Renal pelvis (tissue), 4 donors: ENCODE results near the gene CCDC57. TPM values are rescaled to one million over a fixed set of nuclear protein-coding genes. Genes with fewer than 3 reads are reported as not detected.

Experiments used
- DNase-seq: peaks from one replicate; pipeline ENCODE4 v3.0.0-alpha.2; 2013
- polyA plus RNA-seq, 3 donors: library from polyadenylated mRNA; unstranded; fragments of 120-200 nt; gene quantifications; one replicate each; pipeline ENCODE4 v1.2.1, GENCODE V29; 2013; ENCODE audit not compliant: insufficient read length in 3 of 3

The CCDC57 gene
- polyA plus RNA-seq, 3 donors: 50.9 to 98.3 (median 89.0) TPM

DNA sequence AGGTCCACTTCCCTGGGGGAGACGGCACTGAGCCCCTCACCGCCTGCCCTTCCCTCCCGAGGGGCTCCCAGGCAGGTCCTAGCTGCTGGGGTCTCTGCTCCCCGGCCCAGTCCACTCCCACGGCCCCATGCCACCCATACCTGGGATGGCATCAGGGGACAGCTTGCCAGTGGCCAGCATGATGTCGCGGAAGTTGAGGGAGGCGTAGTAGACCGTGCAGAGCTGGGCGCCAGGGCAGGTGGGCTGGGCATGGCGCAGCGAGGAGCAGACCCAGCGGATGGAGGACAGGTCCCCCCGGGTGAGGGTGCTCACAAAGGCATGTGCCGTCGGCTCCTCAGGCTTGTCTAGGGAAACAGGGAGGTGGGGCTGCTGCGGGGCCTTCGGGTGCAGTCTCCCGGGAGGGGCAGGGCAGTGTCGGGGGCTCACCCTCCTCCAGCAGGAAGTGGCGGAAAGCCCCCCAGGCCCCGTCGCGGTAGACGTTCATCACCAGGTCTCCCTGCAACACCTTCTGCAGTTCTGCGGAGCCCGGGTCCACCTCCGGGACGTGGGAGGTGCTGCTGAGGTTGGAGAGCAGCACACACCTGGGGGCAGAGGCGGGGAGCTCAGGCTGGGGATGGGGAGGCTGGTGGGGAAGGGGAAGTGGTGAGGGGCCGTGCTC is 128.1 kb downstream of the CCDC57 start:
- no peak for DNase-seq

DNA sequence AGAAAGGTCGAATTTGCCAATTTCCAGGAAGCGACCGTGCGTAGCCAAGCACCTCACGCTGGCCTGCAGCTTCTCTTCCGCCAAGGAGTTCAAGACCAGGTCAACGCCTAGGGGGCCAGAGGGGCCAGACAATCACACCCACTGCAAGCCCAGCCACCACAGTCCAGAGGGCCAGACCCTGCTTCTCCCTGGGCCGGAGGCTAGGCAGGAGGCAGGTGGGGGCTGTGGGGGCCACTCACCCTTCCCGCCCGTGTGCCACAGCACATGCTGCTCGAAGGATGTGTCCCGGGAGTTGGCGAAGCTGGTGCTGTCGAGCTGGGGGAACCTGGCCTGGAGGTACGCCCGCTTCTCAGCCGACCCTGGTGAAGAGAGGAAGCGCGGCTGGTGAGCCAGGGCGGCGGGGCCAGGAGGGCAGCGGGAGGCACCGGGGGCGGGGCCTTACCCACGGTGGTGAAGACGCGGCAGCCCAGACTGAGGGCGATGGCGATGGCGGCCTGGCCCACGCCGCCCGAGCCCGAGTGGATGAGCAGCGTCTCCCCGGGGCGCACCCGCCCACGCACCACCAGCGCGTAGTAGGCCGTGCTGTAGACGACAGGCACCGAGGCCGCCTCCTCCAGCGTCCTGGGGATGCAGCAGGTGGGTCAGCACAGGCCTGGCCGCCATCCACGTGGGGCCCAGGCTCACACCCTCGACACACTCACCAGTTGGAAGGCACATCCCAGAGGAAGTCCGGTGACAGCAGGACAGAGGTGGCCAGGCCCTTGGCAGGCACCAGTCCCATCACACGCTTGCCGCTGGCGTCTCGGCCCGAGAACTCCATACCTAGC is 128.9 kb downstream of the CCDC57 start:
- DNase-seq: no peak

DNA sequence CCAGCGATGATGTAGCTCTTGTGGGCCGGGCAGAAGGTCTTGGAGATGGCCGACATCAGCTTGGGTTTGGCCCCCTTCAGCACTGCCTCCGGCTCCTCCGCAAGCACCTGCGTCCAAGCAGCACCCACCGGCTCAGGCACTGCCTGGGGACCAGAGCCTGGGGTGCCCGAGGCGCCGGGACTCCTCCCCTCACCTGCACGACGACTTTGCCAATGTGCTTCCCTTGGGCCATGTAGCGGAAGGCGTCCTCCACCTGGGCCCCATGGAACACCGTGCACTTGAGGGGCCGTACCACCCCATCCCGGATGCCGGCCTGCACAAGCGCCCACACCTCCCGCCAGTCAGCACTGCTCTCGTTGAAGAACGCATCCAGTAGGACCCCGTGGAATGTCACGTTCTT is 129.6 kb downstream of the CCDC57 start:
- no peak for DNase-seq

GRCh38 chr17:82082456-82082855 is 130.2 kb downstream of the CCDC57 start:
- no peak for DNase-seq

- no peak for DNase-seq
These were observed 130.7 kb downstream of the CCDC57 start for GRCh38 chr17:82081966-82082365.

DNA sequence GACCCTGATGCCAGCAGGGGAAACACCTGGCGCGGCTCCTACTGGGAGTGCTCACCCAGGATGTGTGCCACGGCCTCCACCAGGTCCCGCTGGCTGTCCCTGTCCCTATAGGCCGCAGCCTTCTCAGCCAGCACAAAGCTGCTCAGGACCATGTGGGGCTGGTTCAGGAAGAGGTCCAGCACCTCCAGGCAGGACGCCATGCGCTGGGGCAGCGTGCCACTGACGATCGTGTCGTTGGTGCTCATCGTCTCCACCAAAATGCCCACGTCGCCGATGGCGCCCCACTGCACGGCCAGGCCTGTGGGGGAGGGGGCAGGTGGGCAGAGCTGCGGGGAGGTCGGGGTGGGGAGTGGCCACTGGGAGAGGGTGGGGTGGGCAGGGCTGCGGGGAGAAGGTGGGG is 131.1 kb downstream of the CCDC57 start:
- DNase-seq: no peak

DNA sequence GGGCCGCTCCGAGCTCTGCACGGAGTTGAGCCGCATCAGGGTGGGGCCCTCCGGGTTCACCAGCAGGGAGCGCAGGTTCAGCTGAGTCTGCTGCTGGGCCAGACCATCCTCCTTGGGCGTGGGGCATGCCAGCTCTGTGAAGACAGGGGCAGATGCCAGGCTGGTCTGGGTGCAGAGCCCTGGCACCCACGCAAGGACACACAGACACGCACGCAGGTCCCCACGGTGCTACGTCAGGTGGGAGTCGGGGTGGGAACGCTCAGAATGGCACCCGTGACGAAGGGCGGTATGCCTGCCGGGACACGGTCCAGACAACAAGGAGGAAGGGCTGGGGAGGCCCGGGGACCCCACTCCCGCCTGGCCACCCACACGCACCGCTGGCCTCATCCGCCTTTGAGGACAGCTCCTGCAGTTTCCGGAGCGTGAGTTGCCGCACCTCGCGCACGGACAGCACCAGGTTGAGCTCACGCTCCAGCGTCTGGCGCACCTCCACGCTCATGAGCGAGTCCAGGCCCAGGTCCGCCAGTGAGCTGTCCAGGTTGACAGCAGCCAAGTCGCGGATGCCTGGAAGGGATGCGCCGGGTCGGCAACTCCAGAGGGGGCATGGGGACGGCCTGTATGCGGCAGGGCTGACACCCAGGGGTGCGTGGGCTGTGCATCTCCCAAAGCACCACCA is 131.7 kb downstream of the CCDC57 start:
- no peak for DNase-seq

DNA sequence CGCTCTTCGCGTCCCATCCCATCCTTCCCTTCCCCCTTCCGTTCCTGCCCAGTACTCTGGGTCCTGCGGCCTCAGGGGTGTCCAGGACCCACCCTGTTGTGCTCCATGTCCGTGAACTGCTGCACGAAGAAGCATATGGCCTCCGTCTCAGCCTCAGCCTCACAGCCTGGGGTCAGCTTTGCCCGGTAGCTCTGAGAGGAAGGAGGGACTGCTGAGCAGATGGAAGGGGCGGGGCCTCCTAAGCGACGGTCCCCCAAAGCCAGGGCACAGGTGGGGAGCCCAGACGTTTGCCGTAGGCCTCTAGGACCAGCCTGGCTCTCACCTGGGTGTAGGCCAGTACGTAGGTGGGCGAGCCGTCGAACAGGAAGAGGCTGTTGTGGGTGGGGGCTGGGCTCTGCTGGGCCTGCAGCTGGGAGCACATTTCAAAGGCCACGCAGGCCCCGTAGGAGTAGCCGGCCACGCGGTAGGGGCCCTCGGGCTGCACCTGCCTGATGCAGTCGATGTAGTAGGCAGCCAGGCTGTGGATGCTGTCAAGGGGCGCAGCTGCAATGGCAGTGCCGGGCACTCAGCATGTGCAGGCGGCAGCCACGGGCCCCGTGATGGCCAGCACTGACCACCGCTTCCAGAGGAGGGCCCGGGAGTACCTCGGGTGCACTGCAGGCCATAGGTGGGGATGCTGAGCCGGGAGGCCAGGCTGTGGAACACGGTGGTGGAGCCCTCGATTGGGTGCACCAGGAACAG is 132.4 kb downstream of the CCDC57 start:
- no peak for DNase-seq

GRCh38 chr17:82079001-82079677 is 133.5 kb downstream of the CCDC57 start:
- DNase-seq: no peak

- no peak for DNase-seq
These were observed 134.2 kb downstream of the CCDC57 start for GRCh38 chr17:82078433-82078832.

DNA sequence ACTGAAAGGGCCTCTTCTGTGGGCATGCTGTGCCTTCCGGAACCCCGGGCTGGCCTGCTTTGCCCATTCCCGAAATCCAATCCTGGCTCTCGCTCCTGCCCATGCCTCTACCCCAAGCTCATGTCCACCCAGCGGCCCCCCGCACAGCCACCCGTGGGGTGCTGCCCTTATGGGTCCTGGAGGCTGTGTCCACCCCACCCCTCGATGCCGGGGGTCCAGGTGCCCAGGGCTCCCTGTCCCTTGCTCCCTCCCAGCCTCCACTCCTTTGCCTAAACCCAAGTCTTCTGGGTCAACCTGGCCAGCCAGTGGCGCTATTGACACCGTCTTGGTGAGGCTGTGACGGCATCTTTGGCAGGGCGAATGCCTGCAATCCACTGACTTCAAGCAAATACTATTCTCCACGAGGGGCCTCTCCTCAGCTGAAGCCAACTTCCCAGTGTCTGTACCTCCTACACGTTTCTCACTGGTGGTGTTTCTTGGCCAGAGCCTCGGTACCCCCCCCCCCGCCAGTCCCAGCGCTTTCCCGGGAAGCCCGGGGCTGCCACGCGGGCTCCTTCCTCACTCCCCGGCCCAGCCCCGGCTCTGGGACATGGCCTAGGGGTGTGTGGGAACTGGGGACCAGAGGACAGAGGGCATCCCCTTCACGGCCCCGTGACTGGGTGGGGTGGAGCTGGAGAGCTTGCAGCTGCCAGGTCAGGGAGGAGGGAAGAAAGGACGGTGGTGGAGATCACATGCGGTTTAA is 134.9 kb downstream of the CCDC57 start:
- DNase-seq: no peak

DNA sequence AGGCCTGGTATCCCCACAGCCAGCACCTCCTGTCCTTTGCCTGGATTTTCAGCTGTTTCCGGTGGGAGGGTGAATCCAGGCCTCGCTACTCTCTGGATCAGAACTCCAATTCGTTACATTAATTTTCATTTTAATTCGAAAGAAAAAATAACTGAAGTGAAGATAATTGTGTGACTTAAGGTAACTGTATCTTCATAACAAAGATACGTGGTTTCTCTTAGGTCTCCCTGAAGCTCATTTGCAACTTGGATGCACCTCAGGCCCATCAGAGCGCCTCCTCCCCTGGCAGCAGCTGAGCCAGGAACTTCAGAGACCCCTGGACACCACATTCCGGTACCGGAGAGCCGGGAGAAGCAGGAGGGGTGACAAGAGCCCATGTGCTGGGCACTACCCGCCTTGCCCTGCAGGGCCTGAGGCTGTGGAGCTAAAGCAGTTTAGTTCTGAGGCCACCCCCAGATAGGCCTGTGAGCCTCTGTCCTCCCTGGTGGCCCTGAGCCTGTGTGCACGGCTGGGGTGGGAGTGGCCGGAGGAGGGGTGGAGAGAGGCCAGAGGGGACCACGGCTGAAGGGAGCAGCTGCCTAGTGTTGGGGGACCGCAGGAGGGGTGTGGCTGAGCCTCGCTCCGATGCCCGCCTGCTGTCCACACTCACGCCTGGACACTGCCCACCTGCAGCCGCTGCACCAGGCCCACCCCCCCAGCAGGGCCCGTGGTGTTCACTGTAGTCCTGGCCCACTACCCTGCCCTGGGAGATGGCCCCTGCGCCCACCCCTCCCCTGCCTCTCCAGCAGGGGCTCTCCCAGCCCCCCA is 135.7 kb downstream of the CCDC57 start:
- no peak for DNase-seq

DNA sequence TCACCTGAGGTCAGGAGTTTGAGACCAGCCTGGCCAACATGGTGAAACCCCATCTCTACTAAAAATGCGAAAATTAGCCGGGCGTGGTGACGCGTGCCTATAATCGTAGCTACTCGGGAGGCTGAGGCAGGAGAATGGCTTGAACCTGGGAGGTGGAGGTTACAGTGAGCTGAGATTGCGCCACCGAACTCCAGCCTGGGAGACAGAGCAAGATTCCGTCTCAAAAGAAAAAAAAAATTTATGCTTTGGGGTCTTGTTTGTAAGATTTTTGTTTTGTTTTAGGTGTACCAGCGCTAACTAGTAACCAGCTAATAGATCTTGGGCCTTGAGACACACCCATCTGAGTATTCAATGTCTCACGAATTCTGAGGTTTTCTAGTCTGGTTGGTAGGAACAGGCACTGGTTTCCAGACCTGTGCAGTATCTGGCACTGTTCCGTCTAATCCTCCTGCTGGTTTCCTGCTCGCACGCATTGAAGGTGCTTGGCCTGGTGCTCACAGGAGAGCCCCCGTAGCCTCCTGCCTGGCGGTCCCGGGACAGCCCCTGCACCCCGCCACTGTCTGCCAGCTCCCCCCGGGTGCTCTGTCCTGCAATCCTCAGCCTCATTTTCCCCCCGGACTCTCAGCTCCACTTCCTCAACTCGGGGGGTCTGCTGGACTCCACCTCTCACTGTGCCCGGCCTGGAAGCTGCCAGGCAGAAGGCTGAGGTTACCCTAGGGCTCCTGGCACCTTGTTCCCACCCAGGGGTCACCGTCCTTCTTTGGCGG is 136.4 kb downstream of the CCDC57 start:
- DNase-seq: no peak

DNA sequence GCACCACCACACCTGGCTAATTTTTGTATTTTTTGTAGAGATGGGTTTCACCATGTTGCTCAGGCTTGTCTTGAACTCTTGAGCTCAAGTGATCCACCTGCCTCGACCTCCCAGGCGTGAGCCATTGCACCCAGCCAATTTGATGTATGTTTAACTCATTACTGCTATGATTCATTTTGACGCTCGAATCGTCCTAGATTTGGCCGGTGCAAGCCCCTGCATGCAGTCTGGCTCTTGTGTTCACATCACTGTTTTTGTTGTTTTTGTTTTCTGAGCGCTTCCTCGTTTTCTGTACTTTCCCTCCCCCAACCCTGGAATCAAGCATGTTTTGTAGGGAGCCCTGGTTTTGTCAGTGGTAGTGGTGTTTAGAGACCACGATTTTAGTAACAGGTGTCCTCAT is 139.2 kb downstream of the CCDC57 start:
- DNase-seq: no peak

- no peak for DNase-seq
These were observed 139.8 kb downstream of the CCDC57 start for GRCh38 chr17:82072827-82073226.

DNA sequence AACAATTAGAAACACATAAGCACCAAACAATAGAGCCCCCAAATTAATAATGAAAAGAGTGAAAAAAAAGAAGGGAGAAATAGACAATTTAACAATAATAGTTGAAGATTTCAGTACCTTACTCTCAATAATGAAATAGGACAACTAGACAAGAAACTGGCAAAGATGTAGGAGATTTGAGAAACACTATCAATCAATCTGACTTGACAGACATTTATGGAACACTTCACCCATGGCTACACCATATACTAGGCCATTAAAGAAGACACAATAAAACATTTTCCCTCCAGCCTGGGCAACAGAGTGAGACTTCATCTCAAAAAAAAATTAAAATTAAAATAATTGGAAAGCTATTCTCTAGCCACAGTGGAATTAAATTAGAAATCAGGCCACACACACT is 142.0 kb downstream of the CCDC57 start:
- no peak for DNase-seq

GRCh38 chr17:82065638-82066303 is 146.9 kb downstream of the CCDC57 start, which contains the start of gene DUS1L:
TSS of gene DUS1L (minus strand) at chr17:82065804. CDS start at chr17:82065059, 745 bp downstream.
- DNase-seq: peak; percentile 31

GRCh38 chr17:82065193-82065637 is 147.4 kb downstream of the CCDC57 start:
- DNase-seq: no peak
